K562 (cell line): ENCODE measurements around the gene GAA. TPM values are rescaled to one million over a fixed set of nuclear protein-coding genes. Genes with fewer than 3 reads are reported as not detected.

ENCODE experiments used
- CBFB ChIP-seq: sonication (generic); formaldehyde crosslinking; IDR thresholded peaks from 2 replicates; pipeline ENCODE4 v1.4.0; 2020; ENCODE audit warnings: mild to moderate bottlenecking, missing genetic modification reagents
- CCAR2 ChIP-seq: fragments of 200-400 bp; formaldehyde crosslinking; IDR thresholded peaks from 2 replicates; pipeline ENCODE4 v1.6.1; 2017; ENCODE audit warnings: mild to moderate bottlenecking, low read depth, low read length
- CEBPB ChIP-seq: fragments of 450-650 bp; IDR thresholded peaks from 2 replicates; pipeline ENCODE4 v1.6.1; 2016; ENCODE audit warnings: missing genetic modification characterization, missing compliant biosample characterization
- CSDE1 ChIP-seq, 2 experiments: fragments of 450-650 bp; IDR thresholded peaks; 2 replicates each; pipeline ENCODE4 v1.6.1; 2016; ENCODE audit warnings: mild to moderate bottlenecking in 1 of 2
- DNMT1 ChIP-seq: fragments of 450-650 bp; IDR thresholded peaks from 2 replicates; pipeline ENCODE4 v1.6.1; 2016; ENCODE audit warnings: antibody characterized with exemption, mild to moderate bottlenecking
- DPF2 ChIP-seq: fragments of 450-650 bp; IDR thresholded peaks from 2 replicates; pipeline ENCODE4 v1.6.1; 2016
- ETV5 ChIP-seq: sonication (generic); formaldehyde crosslinking; IDR thresholded peaks from 2 replicates; pipeline ENCODE4 v1.4.0; 2020; ENCODE audit warnings: low read depth, mild to moderate bottlenecking, missing genetic modification reagents
- FOXP4 ChIP-seq: sonication (generic); formaldehyde crosslinking; IDR thresholded peaks from 2 replicates; pipeline ENCODE4 v1.8.0; 2022; ENCODE audit warnings: mild to moderate bottlenecking, missing genetic modification reagents, borderline replicate concordance
- HDAC3 ChIP-seq: fragments of 450-650 bp; IDR thresholded peaks from 2 replicates; pipeline ENCODE4 v1.6.1; 2018; ENCODE audit warnings: borderline replicate concordance, mild to moderate bottlenecking, moderate library complexity; ENCODE audit not compliant: partially characterized antibody
- HDAC6 ChIP-seq: IDR thresholded peaks from 2 replicates; pipeline ENCODE4 v1.6.1; 2012; ENCODE audit warnings: low read depth, mild to moderate bottlenecking, control low read depth, inconsistent platforms, low read length, moderate library complexity
- POLR3A ChIP-seq: IDR thresholded peaks from 2 replicates; pipeline ENCODE4 v1.6.1; 2011; ENCODE audit warnings: borderline replicate concordance, mild to moderate bottlenecking, moderate library complexity; ENCODE audit not compliant: insufficient read length, insufficient read depth; ENCODE audit errors: extremely low read depth
- RBM17 ChIP-seq: fragments of 200-400 bp; formaldehyde crosslinking; IDR thresholded peaks from 2 replicates; pipeline ENCODE4 v1.6.1; 2017; ENCODE audit warnings: low read depth, mild to moderate bottlenecking, low read length, borderline replicate concordance
- RBM22 ChIP-seq: fragments of 200-400 bp; formaldehyde crosslinking; IDR thresholded peaks from 2 replicates; pipeline ENCODE4 v1.6.1; 2018; ENCODE audit warnings: low read length, low read depth; ENCODE audit not compliant: poor library complexity, severe bottlenecking
- SIRT6 ChIP-seq: IDR thresholded peaks from one replicate; pipeline ENCODE4 v1.6.1; 2012; ENCODE audit warnings: low read depth, mild to moderate bottlenecking, control low read depth, inconsistent platforms, low read length, moderate library complexity
- ZFX ChIP-seq: sonication (generic); formaldehyde crosslinking; IDR thresholded peaks from 2 replicates; pipeline ENCODE4 v1.8.0; 2022; ENCODE audit warnings: mild to moderate bottlenecking, missing genetic modification reagents, moderate library complexity
- ZNF124 ChIP-seq: sonication (generic); formaldehyde crosslinking; IDR thresholded peaks from 2 replicates; pipeline ENCODE4 v1.8.1; 2022; ENCODE audit warnings: missing genetic modification reagents
- ZNF41 ChIP-seq: fragments of 250-450 bp; sonication (Bioruptor Pico); conservative IDR thresholded peaks from 2 replicates; pipeline ENCODE4 v1.4.0; 2020; ENCODE audit warnings: mild to moderate bottlenecking
- ZNF511 ChIP-seq: sonication (generic); formaldehyde crosslinking; IDR thresholded peaks from 2 replicates; pipeline ENCODE4 v1.8.0; 2022; ENCODE audit warnings: mild to moderate bottlenecking, missing genetic modification reagents
- ZNF589 ChIP-seq: fragments of 200-800 bp; sonication (Bioruptor generic); IDR thresholded peaks from 2 replicates; pipeline ENCODE4 v1.6.1; 2016; ENCODE audit warnings: low read depth, missing genetic modification characterization, missing compliant biosample characterization
- ZNF592 ChIP-seq: fragments of 450-650 bp; IDR thresholded peaks from 2 replicates; pipeline ENCODE4 v1.6.1; 2017; ENCODE audit warnings: antibody characterized with exemption, mild to moderate bottlenecking
- ZNF830 ChIP-seq: fragments of 250-450 bp; sonication (Bioruptor Pico); IDR thresholded peaks from 2 replicates; pipeline ENCODE4 v1.5.0; 2021; ENCODE audit warnings: mild to moderate bottlenecking
- polyA plus RNA-seq, 8 experiments: library from polyadenylated mRNA; depleted of rRNA in 4 of 8; stranded (reverse) in 5 of 8; unstranded in 3 of 8; fragments of >200 nt; fragmentation: Nextera tagmentation in 2 of 8; fragmentation: Illumina TruSeq in 1 of 8; extraction: Ambion mirVana in 2 of 8; extraction: Trizol in 1 of 8; gene quantifications; 2 replicates each; pipeline versions ENCODE4 v1.2.1 to v1.2.3, GENCODE V29; 2011 to 2014; ENCODE audit warnings: inconsistent platforms in 1 of 8, missing spikeins in 1 of 8
- total RNA-seq, 7 experiments: library from RNA; depleted of rRNA in 6 of 7; stranded (reverse); fragments of >200 nt in 6 of 7; fragmentation: Illumina TruSeq in 2 of 7; extraction: Trizol in 2 of 7; gene quantifications; 2 replicates each; pipeline versions ENCODE4 v1.2.1 to v1.2.3, GENCODE V29; 2011 to 2021; ENCODE audit warnings: low replicate concordance in 1 of 7

The GAA gene
- total and polyA plus RNA-seq, 9 of the 15 experiments (the other 6 are each of a cell fraction or from before 2014, with no cell fraction given) = 0.15 to 6.4 (median 1.7) TPM

GRCh38 chr17:80101011-80101945, at the start of gene GAA (continued):
- TF ChIP-seq RBM22 (no peak), CBFB (no peak), POLR3A (no peak), CSDE1 (IDR thresholded peaks at IDR 0.05) (no peak), ZNF511 (CRISPR knock-in tag) (peak; percentile 41; the same call in 1 of the 2 replicates), ZNF589 (CRISPR knock-in tag) (no peak), CCAR2 (no peak), RBM17 (no peak), FOXP4 (CRISPR knock-in tag) (peak; percentile 50; the same call in 1 of the 2 replicates), ZNF124 (no peak), ZNF592 (peak; percentile 70), ZFX (CRISPR knock-in tag) (peak; percentile 85), DNMT1 (no peak), HDAC3 (no peak), DPF2 (no peak), ZNF41 (CRISPR knock-in tag) (0 out of 2 replicates have a peak, but pooled peaks have one; percentile 53), SIRT6 (no peak), CEBPB (tag) (no peak), ZNF830 (CRISPR knock-in tag) (no peak), HDAC6 (no peak), ETV5 (CRISPR knock-in tag) (0 out of 2 replicates have a peak, but pooled peaks have one; percentile 22)
